NCI-H345 treated with DMSO at 0.1 percent for 48 hours (cell line): ENCODE data around the gene ZSCAN16.

Experiments
- DNase-seq: peaks from one replicate; lab custom pipeline; 2025; ENCODE audit not compliant: unreplicated experiment; lab: John Stamatoyannopoulos, UW

Gene ZSCAN16

GRCh38 chr6:28167926-28168325 is 43.5 kb downstream of the ZSCAN16 start:
- DNase-seq, result no peak

GRCh38 chr6:28171271-28171670 is 46.9 kb downstream of the ZSCAN16 start:
- DNase-seq, result no peak

GRCh38 chr6:28172006-28172405 is 47.6 kb downstream of the ZSCAN16 start:
- DNase-seq, result no peak

- DNase-seq, result no peak
These were observed 52.0 kb downstream of the ZSCAN16 start for GRCh38 chr6:28176373-28176772.
